Right atrium auricular region (tissue), 2 donors: Measurements from ENCODE around the gene ZSWIM2. TPM values are rescaled to one million over a fixed set of nuclear protein-coding genes. Genes with fewer than 3 reads are reported as not detected.
A peak's percentile ranks its signal among the peaks of the same experiment; 100 is the strongest.
"Not testable (repeated sequence)": the region's sequence is repeated elsewhere in the genome, so short reads cannot be mapped to it uniquely, and the experiment has no call there.

ENCODE experiments used
- DNase-seq: peaks from one replicate; pipeline ENCODE4 v3.0.0-alpha.2; 2019; ENCODE audit warnings: low spot score
- H3K27ac ChIP-seq, 2 donors: fragments of 200-600 bp; sonication (generic); 1 replicate in 1 of 2; 2 replicates in 1 of 2; pipeline ENCODE4 v1.5.1; 2016 to 2019
- H3K27me3 ChIP-seq, 2 donors: fragments of 200-600 bp; sonication (generic); one replicate each; pipeline versions ENCODE4 v1.5.1 to v1.6.0; 2017 to 2019
- H3K36me3 ChIP-seq: fragments of 200-600 bp; sonication (generic); one replicate; pipeline ENCODE4 v1.5.1; 2016
- H3K4me1 ChIP-seq, 2 donors: fragments of 200-600 bp; sonication (generic); one replicate each; pipeline versions ENCODE4 v1.5.1 to v1.6.0; 2017 to 2019
- H3K4me3 ChIP-seq, 2 donors: fragments of 200-600 bp; sonication (generic); 1 replicate in 1 of 2; 2 replicates in 1 of 2; pipeline ENCODE4 v1.5.1; 2017 to 2019; ENCODE audit warnings: mild to moderate bottlenecking in 1 of 2, moderate library complexity in 1 of 2
- H3K9me3 ChIP-seq, 2 donors: fragments of 200-600 bp; sonication (generic); one replicate each; pipeline ENCODE4 v1.5.1; 2019
- total RNA-seq, 2 donors: library from RNA; depleted of rRNA; stranded (reverse); fragments of >200 nt; gene quantifications; one replicate each; pipeline ENCODE4 v1.1.0, GENCODE V29; 2016
- TF ChIP-seq, protein P1 (sequence below), 2 donors: fragments of 200-600 bp; sonication (generic); IDR thresholded peaks; one replicate each; pipeline ENCODE4 v1.5.1; 2019; ENCODE audit warnings: antibody characterized with exemption in 2 of 2

Gene ZSWIM2, protein sequence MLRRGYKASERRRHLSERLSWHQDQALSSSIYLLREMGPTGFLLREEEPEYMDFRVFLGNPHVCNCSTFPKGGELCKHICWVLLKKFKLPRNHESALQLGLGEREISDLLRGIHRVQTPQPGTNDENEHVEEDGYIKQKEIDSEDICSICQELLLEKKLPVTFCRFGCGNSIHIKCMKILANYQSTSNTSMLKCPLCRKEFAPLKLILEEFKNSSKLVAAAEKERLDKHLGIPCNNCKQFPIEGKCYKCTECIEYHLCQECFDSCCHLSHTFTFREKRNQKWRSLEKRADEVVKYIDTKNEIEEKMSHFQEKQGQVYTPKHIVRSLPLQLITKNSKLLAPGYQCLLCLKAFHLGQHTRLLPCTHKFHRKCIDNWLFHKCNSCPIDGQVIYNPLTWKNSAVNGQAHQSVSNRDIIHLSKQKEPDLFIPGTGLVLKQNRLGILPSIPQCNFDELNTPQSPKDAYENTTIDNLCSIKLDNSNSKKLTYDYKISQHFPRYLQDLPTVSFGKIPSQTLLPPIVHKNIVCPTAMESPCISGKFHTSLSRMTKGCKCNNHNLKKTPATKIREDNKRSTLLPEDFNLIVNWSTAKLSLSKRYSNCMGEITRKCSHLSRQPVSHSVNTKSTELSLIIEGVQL
- not detected for total RNA-seq

DNA sequence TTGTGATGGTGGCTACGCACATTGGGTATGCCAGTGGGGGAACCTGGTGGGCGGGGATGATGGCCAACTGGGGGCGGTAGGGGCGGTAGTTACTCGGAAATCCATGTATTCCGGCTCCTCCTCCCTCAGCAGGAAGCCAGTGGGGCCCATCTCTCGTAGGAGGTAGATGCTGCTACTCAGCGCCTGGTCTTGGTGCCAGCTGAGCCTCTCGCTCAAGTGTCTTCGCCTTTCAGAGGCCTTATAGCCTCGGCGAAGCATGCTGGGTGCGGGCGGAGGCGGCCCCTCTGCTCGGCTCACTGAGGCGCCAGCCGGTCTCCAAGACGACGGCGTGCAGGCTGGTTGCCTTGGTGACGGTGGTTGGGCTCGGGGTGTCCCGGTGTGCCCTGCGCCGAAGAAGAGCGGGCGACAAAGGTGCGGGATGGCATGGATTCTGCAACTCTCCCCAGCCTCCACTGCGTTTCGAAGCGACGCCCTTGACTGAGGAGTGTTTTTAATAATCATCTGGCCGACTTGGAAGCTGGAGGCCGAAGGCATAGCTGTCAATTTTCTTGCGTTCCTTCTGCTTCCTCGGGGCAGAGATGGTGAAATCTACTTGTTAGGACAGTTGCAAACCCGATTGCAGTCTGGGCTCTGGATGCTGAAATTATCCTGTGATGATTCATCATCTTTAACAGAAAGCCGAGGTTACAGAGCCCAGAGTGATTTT, at the start of gene ZSWIM2:
TSS of gene ZSWIM2 (minus strand) at position 298 of the 706 bp plus-strand sequence. CDS start at position 258, 40 bp downstream.
- H3K27ac ChIP-seq = no peak within 1 kb of the TSS
- DNase-seq = peak; percentile 76

DNA sequence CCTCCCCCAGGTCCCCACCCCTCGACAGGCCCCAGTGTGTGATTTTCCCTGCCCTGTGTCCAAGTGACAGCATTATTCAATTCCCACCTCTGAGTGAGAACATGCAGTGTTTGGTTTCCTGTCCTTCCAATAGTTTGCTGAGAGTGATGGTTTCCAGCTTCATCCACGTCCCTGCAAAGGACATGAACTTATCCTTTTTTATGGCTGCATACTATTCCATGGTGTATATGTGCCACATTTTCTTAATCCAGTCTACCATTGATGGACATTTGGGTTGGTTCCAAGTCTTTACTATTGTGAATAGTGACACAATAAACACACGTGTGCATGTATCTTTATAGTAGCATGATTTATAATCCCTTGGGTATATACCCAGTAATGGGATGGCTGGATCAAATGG, 47.2 kb upstream of the ZSWIM2 start:
- DNase-seq, H3K36me3 ChIP-seq, H3K27me3 ChIP-seq, H3K4me3 ChIP-seq, H3K9me3 ChIP-seq, H3K4me1 ChIP-seq, H3K27ac ChIP-seq: not testable (repeated sequence)

More for the DNA sequence above, at the start of gene ZSWIM2:
- no peaks in the 10 kb centered on the region for H3K36me3 ChIP-seq
- H3K4me3 ChIP-seq = peak within 1 kb of the TSS; percentile 23 to 47
- TF ChIP-seq, protein P1, sequence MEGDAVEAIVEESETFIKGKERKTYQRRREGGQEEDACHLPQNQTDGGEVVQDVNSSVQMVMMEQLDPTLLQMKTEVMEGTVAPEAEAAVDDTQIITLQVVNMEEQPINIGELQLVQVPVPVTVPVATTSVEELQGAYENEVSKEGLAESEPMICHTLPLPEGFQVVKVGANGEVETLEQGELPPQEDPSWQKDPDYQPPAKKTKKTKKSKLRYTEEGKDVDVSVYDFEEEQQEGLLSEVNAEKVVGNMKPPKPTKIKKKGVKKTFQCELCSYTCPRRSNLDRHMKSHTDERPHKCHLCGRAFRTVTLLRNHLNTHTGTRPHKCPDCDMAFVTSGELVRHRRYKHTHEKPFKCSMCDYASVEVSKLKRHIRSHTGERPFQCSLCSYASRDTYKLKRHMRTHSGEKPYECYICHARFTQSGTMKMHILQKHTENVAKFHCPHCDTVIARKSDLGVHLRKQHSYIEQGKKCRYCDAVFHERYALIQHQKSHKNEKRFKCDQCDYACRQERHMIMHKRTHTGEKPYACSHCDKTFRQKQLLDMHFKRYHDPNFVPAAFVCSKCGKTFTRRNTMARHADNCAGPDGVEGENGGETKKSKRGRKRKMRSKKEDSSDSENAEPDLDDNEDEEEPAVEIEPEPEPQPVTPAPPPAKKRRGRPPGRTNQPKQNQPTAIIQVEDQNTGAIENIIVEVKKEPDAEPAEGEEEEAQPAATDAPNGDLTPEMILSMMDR (IDR thresholded peaks at IDR 0.05) = no peak
- no peaks in the 10 kb centered on the region for H3K27me3 ChIP-seq
- peaks cover 0 to 7% of the 10 kb centered on the region in 2 donors for H3K4me1 ChIP-seq
- H3K9me3 ChIP-seq = peaks cover 0 to 8% of the 10 kb centered on the region in 2 donors

DNA sequence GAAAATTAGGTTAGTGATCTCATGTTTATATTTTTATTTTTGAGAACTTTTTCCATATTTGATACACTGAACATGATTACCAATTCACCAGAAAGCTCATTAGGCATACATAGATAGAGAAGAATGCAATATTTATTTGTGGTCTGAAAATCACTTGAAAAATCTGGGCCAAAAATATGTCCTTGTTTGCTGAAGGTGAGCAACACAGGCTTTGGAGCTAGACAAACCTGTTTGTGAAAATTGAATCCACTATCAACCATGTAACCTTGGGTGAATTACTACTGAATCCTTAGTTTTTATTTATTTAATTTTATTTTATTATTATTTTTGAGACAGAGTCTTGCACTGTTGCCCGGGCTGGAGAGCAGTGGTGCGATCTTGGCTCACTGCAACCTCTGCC, 46.5 kb upstream of the ZSWIM2 start:
- H3K27me3 ChIP-seq = no peaks in the 10 kb centered on the region
- no peak for DNase-seq
- H3K4me1 ChIP-seq = no peaks in the 10 kb centered on the region
- TF ChIP-seq, protein P1 (IDR thresholded peaks at IDR 0.05) = no peak
- no peak overlapping the region for H3K27ac ChIP-seq
- H3K36me3 ChIP-seq = no peaks in the 10 kb centered on the region
- peaks cover 0 to 4% of the 10 kb centered on the region in 2 donors for H3K9me3 ChIP-seq
- H3K4me3 ChIP-seq = no peak overlapping the region

DNA sequence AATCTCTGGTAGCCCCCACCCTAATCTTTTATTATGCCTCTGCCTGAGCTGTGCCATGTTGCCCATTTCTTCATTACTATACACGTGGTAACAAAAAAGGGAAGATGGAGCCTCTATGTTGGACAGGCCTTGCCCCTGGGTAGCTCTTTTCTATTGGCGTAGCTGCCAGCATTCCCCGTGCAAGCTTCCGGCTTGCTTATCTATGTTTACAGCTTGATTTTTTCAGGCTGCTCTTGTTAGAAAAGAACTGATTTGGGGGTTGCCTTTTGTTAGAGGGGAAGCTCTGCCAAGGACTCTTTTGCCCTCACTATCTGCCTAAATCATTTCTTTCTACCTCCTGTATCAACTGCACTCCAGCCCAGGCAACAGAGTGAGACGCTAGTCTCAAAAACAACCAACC, 45.5 kb upstream of the ZSWIM2 start:
- H3K27me3 ChIP-seq = no peaks in the 10 kb centered on the region
- DNase-seq = no peak
- H3K4me1 ChIP-seq = no peaks in the 10 kb centered on the region
- peaks cover 0 to 4% of the 10 kb centered on the region in 2 donors for H3K9me3 ChIP-seq
- H3K4me3 ChIP-seq = no peak overlapping the region
- H3K27ac ChIP-seq = no peak overlapping the region
- TF ChIP-seq, protein P1 (IDR thresholded peaks at IDR 0.05) = no peak
- H3K36me3 ChIP-seq = no peaks in the 10 kb centered on the region

DNA sequence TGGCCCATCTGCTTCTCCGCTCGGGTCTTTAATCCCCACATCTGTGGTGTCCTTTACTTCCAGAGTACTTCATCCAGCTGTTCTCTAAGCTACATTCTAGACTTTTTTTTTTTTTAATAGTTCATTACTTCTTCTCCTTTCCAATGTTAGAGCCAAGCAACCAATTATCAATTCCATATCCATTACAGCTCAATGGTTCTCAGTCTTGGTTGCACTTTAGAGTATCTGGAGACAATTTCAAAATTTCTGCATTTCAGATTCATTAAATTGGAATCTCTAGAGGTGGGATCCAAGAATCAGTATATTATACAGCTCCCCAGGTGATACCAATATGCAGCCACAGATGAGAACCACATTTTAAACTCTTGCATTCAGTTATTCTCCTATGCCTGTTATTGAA, 43.9 kb upstream of the ZSWIM2 start:
- TF ChIP-seq, protein P1 (IDR thresholded peaks at IDR 0.05) = no peak
- Histone ChIP-seq H3K27ac (no peak overlapping the region), H3K4me3 (no peak overlapping the region), H3K27me3 (no peaks in the 10 kb centered on the region), H3K36me3 (no peaks in the 10 kb centered on the region), H3K9me3 (peaks cover 0 to 4% of the 10 kb centered on the region in 2 donors), H3K4me1 (no peaks in the 10 kb centered on the region)
- DNase-seq = no peak

DNA sequence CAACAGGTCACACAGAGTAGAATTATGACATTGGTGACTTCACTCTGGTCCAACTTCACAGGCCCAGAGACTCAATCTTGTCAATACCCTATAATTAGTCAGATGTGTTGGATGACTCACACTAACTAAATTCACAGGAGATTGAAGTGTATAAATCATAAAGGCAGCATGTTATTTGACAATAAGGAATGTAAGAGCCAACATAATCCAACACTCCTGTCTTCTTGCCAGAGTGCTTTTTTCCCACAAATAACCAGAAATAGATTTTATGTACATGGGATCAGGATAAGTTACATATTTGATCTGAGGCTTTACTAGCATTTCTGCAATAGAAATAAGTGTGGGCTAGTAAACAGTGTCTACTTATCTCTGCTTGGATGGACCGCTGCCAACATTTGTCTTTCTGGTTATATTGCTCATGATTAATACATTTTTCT, 42.2 kb upstream of the ZSWIM2 start:
- peaks cover 0 to under 1% of the 10 kb centered on the region in 2 donors for H3K9me3 ChIP-seq
- TF ChIP-seq, protein P1 (IDR thresholded peaks at IDR 0.05) = no peak
- no peak for DNase-seq
- H3K36me3 ChIP-seq = no peaks in the 10 kb centered on the region
- no peaks in the 10 kb centered on the region for H3K27me3 ChIP-seq
- no peak overlapping the region for H3K4me3 ChIP-seq
- H3K4me1 ChIP-seq = peaks cover 0 to 4% of the 10 kb centered on the region in 2 donors
- H3K27ac ChIP-seq = no peak overlapping the region
